ENCODE results near the gene RHBDD3.

The RHBDD3 gene

DNA sequence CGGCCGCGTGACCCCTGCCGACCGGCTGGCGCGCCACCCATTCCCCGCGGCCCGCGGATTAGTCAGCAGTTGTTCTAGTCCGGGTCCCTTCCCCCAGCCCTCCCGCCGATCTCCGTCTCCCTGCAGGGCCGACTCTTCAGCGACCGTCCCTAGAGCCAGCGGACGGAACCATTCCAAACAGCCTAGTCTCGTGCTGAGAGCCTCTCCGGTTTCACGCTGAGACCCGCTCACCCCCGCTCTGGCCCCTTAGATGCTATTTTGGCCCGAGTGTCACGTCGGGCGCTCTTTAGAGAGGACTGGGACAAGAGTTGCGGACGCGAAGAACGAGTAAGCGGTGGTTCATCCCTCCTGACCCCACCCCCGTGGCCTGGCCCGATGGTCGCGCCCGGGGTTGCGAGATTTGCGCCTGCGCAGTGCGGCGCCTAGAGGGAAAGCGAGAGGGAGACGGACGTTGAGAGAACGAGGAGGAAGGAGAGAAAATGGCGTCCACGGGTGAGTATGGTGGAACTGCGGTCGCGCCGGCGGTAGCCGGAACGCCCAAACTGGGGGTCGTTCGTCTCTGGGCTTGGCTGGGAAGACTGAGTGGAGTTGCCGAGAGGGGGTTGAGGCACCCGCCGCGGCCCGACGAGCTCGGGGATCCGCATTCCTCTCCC lies at the start of gene RHBDD3, which contains the start of gene EWSR1:
TSS of gene RHBDD3 (minus strand) at position 124 of the 653 bp plus-strand sequence. CDS start 2,355 bp downstream, outside the sequence.
TSS of gene EWSR1 (plus strand) at position 411 of the 653 bp plus-strand sequence. CDS start at position 480, 69 bp downstream.
- ChIA-PET CTCF (interaction anchor here (1.0 to 4.2 kb wide), 2 partner anchors 22 to 46 kb away, joined by 3 to 25 read pairs; no protein-coding TSS in a partner anchor), POLR2A (interaction anchor here (0.6 to 0.7 kb wide), 3 partner anchors 18 to 1779 kb away, joined by 3 to 4 read pairs (median 3); no protein-coding TSS in a partner anchor)
- H3K4me3 ChIP-seq (ENCODE audit: low read depth, low read length), result peak within 1 kb of the TSS; percentile 89
- TF ChIP-seq, protein P1, sequence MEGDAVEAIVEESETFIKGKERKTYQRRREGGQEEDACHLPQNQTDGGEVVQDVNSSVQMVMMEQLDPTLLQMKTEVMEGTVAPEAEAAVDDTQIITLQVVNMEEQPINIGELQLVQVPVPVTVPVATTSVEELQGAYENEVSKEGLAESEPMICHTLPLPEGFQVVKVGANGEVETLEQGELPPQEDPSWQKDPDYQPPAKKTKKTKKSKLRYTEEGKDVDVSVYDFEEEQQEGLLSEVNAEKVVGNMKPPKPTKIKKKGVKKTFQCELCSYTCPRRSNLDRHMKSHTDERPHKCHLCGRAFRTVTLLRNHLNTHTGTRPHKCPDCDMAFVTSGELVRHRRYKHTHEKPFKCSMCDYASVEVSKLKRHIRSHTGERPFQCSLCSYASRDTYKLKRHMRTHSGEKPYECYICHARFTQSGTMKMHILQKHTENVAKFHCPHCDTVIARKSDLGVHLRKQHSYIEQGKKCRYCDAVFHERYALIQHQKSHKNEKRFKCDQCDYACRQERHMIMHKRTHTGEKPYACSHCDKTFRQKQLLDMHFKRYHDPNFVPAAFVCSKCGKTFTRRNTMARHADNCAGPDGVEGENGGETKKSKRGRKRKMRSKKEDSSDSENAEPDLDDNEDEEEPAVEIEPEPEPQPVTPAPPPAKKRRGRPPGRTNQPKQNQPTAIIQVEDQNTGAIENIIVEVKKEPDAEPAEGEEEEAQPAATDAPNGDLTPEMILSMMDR (IDR thresholded peaks at IDR 0.05; ENCODE audit: insufficient read depth, low read length, missing control alignments), result no peak
- peak; percentile 84 for DNase-seq (ENCODE audit: low read depth, low spot score)

DNA sequence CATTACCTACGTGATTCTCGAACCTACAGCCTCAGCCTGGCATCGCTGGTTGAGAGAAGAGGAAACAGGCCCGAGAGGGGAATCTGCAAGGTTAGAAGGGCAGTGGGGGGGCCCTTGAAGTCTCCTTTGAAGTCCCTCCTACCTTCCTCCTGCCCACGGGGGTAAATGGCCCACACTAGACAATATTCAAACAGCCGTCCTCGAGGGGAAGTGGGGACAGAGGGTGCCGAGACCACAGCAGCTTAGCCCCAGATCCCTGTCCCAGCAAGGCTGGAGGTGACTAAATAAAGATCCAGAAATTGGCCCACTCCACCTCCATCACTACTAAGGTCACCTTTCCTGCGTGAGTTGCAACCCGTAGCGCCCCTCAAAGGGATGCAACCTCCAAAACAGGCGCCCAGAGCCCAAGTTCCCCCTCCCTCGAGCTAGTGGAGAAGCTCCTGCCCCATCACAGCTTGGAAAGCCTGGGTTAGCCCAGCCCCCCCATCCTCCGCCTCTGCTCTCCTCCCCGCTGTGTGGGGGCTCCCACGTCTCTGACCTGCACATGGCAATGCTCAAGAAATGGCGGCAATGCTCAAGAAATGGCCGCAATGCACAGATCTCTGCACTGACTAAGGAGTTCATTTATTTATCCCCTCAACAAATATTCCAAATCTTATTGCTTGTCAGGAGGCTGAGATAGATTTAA lies 48.5 kb upstream of the RHBDD3 start:
- no peak overlapping the region for H3K4me3 ChIP-seq (ENCODE audit: low read depth, low read length)
- DNase-seq (ENCODE audit: low read depth, low spot score), result no peak
- ChIA-PET POLR2A (no interaction called here), CTCF (interaction anchor here (3.0 kb wide), 1 partner anchor 43 kb away, joined by 8 read pairs; no protein-coding TSS in a partner anchor)
- TF ChIP-seq, protein P1 (IDR thresholded peaks at IDR 0.05; ENCODE audit: insufficient read depth, low read length, missing control alignments), result no peak

- DNase-seq (ENCODE audit: low read depth, low spot score), result no peak
- TF ChIP-seq, protein P1 (IDR thresholded peaks at IDR 0.05; ENCODE audit: insufficient read depth, low read length, missing control alignments), result no peak
- ChIA-PET POLR2A (no interaction called here), CTCF (interaction anchor here (3.0 kb wide), 1 partner anchor 43 kb away, joined by 8 read pairs; no protein-coding TSS in a partner anchor)
- H3K4me3 ChIP-seq (ENCODE audit: low read depth, low read length), result peak within 1 kb of the TSS; percentile 29
Measured at GRCh38 chr22:29315286-29316140, 47.7 kb upstream of the RHBDD3 start, which contains the start of gene RASL10A. Gene RASL10A (minus strand): TSS chr22:29315697. CDS start chr22:29315246, 451 bp downstream.

DNA sequence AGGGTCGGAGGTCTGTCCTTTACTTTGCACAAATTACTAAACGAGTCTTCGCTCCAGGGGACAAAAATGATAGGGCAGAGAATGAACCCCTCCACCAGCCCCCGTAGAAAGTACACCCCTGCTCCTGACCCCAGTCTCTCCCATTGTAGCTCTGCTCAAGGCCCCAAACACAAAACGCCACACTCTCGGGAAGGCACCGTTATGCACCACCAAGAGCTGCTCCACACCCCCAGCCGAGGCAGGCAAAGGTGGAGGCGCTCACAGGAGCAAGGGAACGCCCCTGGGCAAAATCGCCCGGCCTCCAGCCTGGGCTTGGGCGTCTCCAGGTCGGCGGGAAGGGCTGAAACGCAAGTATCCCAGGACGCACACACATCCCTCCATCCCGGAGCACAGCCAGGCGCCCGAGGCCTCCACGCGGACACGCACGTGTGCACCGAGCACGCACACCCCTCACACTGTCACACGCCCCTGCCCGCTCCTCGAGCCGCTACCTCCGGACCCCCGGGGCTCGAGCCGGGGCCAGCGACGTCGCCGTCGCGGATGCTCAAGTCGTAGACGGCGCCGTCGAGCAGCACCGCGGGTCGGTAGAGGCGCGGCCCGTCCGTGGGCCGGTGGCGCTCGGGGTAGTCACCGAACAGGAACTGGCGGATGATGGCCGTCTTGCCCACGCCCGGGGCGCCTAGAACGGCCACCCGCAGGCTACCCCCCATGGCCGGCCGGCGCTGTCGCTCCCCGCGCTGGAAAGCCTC lies 46.9 kb upstream of the RHBDD3 start:
- no peak for DNase-seq (ENCODE audit: low read depth, low spot score)
- TF ChIP-seq, protein P1 (IDR thresholded peaks at IDR 0.05; ENCODE audit: insufficient read depth, low read length, missing control alignments), result no peak
- ChIA-PET CTCF (interaction anchor here (0.7 to 3.4 kb wide), 3 partner anchors 43 to 46 kb away, joined by 3 to 13 read pairs (median 3); partner anchors contain the start of gene EWSR1), POLR2A (interaction anchor here (0.9 kb wide), 1 partner anchor 14 kb away, joined by 3 read pairs; no protein-coding TSS in a partner anchor)
- H3K4me3 ChIP-seq (ENCODE audit: low read depth, low read length), result no peak overlapping the region

DNA sequence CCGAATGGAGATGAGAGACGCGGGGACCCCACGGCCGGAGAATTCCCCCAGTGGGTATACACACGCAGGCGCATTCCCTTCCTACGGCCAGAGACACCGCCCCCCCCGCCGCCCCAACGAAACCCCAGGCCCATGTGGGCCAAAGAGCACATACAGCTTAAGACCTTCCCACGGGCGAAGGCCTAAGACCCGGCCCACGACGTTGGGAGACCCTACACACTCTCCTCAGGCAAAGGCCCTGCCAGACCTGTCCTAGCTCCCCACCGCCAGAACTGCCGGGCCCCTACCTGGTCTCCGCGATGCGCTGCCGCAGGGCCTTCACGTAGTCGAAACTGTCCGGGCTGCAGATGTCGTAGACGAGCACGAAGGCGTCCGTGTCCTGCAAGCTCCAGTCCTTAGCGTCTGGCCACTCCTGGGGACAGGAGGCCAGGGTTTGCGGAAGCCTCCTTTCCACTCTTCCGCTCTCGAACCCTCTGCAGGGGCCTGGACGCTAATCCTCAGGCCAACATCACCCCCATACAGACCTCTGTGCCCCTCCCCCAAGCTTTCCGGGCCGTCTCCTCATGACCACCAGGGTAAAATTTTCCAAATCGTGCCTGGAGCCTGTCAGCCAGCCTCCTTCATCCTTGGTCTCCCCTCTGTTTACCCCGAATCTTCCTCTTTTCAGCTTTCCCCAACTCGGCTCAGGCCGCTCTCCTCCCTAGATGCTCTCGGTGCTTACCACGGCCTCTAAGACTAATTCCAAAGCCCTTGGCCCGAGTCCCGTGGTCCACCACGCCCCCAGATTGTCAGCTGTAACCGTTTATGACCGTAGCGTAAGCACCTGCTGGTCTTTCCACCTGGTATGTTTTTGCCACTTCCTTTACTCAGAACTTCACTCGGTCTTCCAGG lies 46.0 kb upstream of the RHBDD3 start:
- TF ChIP-seq, protein P1 (IDR thresholded peaks at IDR 0.05; ENCODE audit: insufficient read depth, low read length, missing control alignments), result no peak
- H3K4me3 ChIP-seq (ENCODE audit: low read depth, low read length), result no peak overlapping the region
- ChIA-PET CTCF (interaction anchor here (0.7 to 3.4 kb wide), 9 partner anchors 8 to 71 kb away, joined by 3 to 13 read pairs (median 4); partner anchors contain the start of gene EWSR1), POLR2A (interaction anchor here (0.9 kb wide), 1 partner anchor 13 kb away, joined by 3 read pairs; no protein-coding TSS in a partner anchor)
- DNase-seq (ENCODE audit: low read depth, low spot score), result no peak

Data from AG04449 (cell line).